ENCODE results near the gene AGBL2.
"Not testable (repeated sequence)": the region's sequence is repeated elsewhere in the genome, so short reads cannot be mapped to it uniquely, and the experiment has no call there.

Gene AGBL2

DNA sequence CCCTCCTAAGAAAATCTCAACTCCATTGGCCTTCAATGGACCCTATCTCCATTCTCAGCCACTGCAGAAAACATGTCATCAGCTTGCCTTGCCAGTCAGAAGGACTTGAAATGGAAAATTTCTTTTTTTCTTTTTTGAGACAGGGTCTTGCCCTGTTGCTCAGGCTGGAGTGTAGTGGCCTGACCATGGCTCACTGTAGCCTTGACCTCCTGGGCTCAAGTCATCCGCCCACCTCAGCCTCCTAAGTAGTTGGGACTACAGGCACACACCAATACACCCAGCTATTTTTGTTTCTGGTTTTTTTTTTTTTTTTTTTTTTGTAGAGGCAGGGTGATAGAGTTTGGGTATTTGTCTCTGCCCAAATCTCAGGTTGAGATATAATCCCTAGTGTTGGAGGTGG lies 29.0 kb downstream of the AGBL2 start:
- DNase-seq (ENCODE audit: insufficient read length, low spot score), result no peak
- TF ChIP-seq CTCF (IDR thresholded peaks at IDR 0.05; ENCODE audit: insufficient read depth, missing control alignments), result no peak
- no peak for FAIRE-seq

- FAIRE-seq (no peak), DNase-seq (ENCODE audit: insufficient read length, low spot score) (no peak)
- no peak for TF ChIP-seq CTCF (IDR thresholded peaks at IDR 0.05; ENCODE audit: insufficient read depth, missing control alignments)
Measured at GRCh38 chr11:47675851-47676250, 39.3 kb downstream of the AGBL2 start.

DNA sequence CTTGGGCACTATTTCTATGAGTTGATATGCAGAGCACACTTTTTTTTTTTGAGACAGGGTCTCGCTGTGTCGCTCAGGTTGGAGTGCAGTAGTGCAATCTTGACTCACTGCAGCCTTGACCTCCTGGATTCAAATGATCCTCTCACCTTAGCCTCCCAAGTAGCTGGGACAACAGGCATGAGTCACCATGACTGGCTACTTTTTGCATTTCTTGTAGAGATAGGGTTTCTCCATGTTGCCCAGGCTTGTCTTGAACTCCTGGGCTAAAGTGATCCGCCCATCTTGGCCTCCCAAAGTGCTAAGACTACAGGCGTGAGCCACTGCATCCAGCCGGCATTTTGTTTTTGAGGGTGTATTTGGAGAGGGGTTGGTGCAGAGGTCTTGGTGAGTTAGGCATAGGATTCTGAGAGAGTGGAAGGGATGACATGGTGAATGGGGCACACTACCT lies 42.9 kb downstream of the AGBL2 start:
- FAIRE-seq (no peak), DNase-seq (ENCODE audit: insufficient read length, low spot score) (no peak)
- TF ChIP-seq CTCF (IDR thresholded peaks at IDR 0.05; ENCODE audit: insufficient read depth, missing control alignments), result no peak

GRCh38 chr11:47669856-47670255 lies 45.3 kb downstream of the AGBL2 start:
- FAIRE-seq (no peak), DNase-seq (ENCODE audit: insufficient read length, low spot score) (no peak)
- no peak for TF ChIP-seq CTCF (IDR thresholded peaks at IDR 0.05; ENCODE audit: insufficient read depth, missing control alignments)

GRCh38 chr11:47668665-47669064 lies 46.5 kb downstream of the AGBL2 start:
- no peak for TF ChIP-seq CTCF (IDR thresholded peaks at IDR 0.05; ENCODE audit: insufficient read depth, missing control alignments)
- DNase-seq (ENCODE audit: insufficient read length, low spot score), result no peak

GRCh38 chr11:47667555-47667954 lies 47.6 kb downstream of the AGBL2 start:
- FAIRE-seq (no peak), DNase-seq (ENCODE audit: insufficient read length, low spot score) (no peak)
- TF ChIP-seq CTCF (IDR thresholded peaks at IDR 0.05; ENCODE audit: insufficient read depth, missing control alignments), result no peak

More at GRCh38 chr11:47668665-47669064, 46.5 kb downstream of the AGBL2 start:
- FAIRE-seq, result no peak

DNA sequence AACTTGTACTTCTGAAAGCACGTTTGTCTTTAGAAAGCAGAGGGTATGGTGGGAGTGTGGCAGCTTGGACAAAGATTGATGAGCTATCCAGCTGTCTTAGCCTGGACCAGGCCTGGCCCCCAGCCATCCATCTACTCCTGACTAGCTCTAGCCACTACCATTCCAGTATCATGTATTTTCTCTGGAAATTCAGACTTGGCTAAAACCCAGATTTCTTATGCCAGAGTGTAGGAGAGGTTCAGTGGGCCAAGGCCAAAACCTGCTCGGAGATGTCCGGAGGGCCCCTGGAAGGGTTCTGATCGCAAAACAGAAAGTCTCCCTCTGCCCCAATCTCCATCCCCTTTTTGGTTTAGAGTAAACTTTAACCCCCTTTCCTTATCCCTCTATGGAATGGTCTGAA lies 48.0 kb downstream of the AGBL2 start:
- FAIRE-seq (no peak), DNase-seq (ENCODE audit: insufficient read length, low spot score) (no peak)
- TF ChIP-seq CTCF (IDR thresholded peaks at IDR 0.05; ENCODE audit: insufficient read depth, missing control alignments), result no peak

DNA sequence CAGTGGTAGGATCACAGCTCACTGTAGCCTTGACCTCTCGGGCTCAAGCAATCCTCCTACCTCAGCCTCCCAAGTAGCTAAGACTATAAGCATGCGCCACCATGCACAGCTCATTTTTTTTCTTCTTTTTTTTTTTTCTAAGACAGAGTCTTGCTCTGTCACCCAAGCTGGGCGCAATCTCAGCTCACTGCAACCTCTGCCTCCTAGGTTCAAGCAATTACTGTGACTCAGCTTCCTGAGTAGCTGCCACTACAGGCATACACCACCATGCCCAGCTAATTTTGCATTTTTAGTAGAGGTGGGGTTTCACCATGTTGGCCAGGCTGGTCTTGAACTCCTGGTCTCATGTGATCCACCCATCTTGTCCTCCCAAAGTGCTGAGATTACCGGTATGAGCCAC lies 50.2 kb downstream of the AGBL2 start:
- not testable (repeated sequence) for DNase-seq (ENCODE audit: insufficient read length, low spot score); FAIRE-seq
